NCI-H2081 (cell line): ENCODE data around the gene GNPDA2.
A peak's percentile ranks its signal among the peaks of the same experiment; 100 is the strongest.

Experiments
- DNase-seq, 2 experiments: peaks; one replicate each; lab custom pipeline; 2025; lab: John Stamatoyannopoulos, UW

The GNPDA2 gene

GRCh38 chr4:44679060-44679459 is 47.3 kb downstream of the GNPDA2 start:
- DNase-seq, result no peak

GRCh38 chr4:44678094-44679041 is 48.0 kb downstream of the GNPDA2 start, which contains the start of gene GUF1:
Gene GUF1, plus strand, starts transcription at chr4:44678420. Its CDS starts 203 bp downstream, at chr4:44678623.
- peak; percentile 94 to 97 for DNase-seq

- DNase-seq, result no peak
Measured at GRCh38 chr4:44675366-44675765, 51.0 kb downstream of the GNPDA2 start.

- peak in 1 of 2 experiments; percentile 8 for DNase-seq
Measured at GRCh38 chr4:44674471-44674870, 51.9 kb downstream of the GNPDA2 start.

- DNase-seq, result no peak
Measured at GRCh38 chr4:44671636-44672035, 54.7 kb downstream of the GNPDA2 start.

- DNase-seq, result no peak
Measured at GRCh38 chr4:44670506-44671199, 55.7 kb downstream of the GNPDA2 start.

GRCh38 chr4:44668526-44668925 is 57.8 kb downstream of the GNPDA2 start:
- DNase-seq, result no peak

GRCh38 chr4:44663539-44664263 is 62.7 kb downstream of the GNPDA2 start:
- DNase-seq, result no peak

- no peak for DNase-seq
Measured at GRCh38 chr4:44662623-44663005, 63.7 kb downstream of the GNPDA2 start.

GRCh38 chr4:44661940-44662622 is 64.3 kb downstream of the GNPDA2 start:
- DNase-seq, result no peak

- DNase-seq, result no peak
Measured at GRCh38 chr4:44660396-44660795, 66.0 kb downstream of the GNPDA2 start.

- no peak for DNase-seq
Measured at GRCh38 chr4:44652002-44652401, 74.4 kb downstream of the GNPDA2 start.
